OCI-LY1 (cell line): ENCODE measurements around the gene SYT14.
"Not testable (repeated sequence)": the region's sequence is repeated elsewhere in the genome, so short reads cannot be mapped to it uniquely, and the experiment has no call there.

Experiments used
- H2AFZ ChIP-seq: fragments of 200-600 bp; sonication (generic), shearing (Covaris generic); 2 replicates; pipeline ENCODE4 v1.6.0; 2014; ENCODE audit warnings: antibody characterized with exemption, mild to moderate bottlenecking, low read length
- H3F3A ChIP-seq: fragments of 200-600 bp; sonication (generic), shearing (Covaris generic); 2 replicates; pipeline ENCODE4 v1.6.0; 2014; ENCODE audit warnings: mild to moderate bottlenecking, antibody characterized with exemption, low read length, moderate library complexity; ENCODE audit not compliant: insufficient read depth
- H3K27ac ChIP-seq: fragments of 200-600 bp; sonication (generic); 2 replicates; pipeline ENCODE4 v1.5.1; 2014; ENCODE audit warnings: low read length, mixed run types, mild to moderate bottlenecking, low read depth; ENCODE audit not compliant: poor library complexity, severe bottlenecking
- H3K27me3 ChIP-seq: fragments of 200-600 bp; sonication (generic); 2 replicates; pipeline ENCODE4 v1.6.0; 2014; ENCODE audit warnings: antibody characterized with exemption, mild to moderate bottlenecking, low read length, moderate library complexity; ENCODE audit not compliant: insufficient read depth
- H3K36me3 ChIP-seq: fragments of 200-600 bp; sonication (generic); 2 replicates; pipeline ENCODE4 v1.6.1; 2014; ENCODE audit warnings: mild to moderate bottlenecking, antibody characterized with exemption, low read length, moderate library complexity, mixed read lengths; ENCODE audit not compliant: insufficient read depth
- H3K4me1 ChIP-seq: fragments of 200-600 bp; sonication (generic); 2 replicates; pipeline ENCODE4 v1.5.1; 2014; ENCODE audit warnings: mild to moderate bottlenecking, low read length, moderate library complexity; ENCODE audit not compliant: insufficient read depth, severe bottlenecking
- H3K4me2 ChIP-seq: fragments of 200-600 bp; sonication (generic), shearing (Covaris generic); 2 replicates; pipeline ENCODE4 v1.6.1; 2014; ENCODE audit warnings: low read length
- H3K4me3 ChIP-seq: fragments of 200-600 bp; sonication (generic); 2 replicates; pipeline ENCODE4 v1.5.1; 2014; ENCODE audit warnings: low read length, low read depth, mild to moderate bottlenecking, mixed read lengths; ENCODE audit not compliant: poor library complexity, severe bottlenecking
- H3K79me2 ChIP-seq: fragments of 200-600 bp; shearing (Covaris generic); 2 replicates; pipeline ENCODE4 v1.6.1; 2016; ENCODE audit warnings: mixed run types, low read length, mixed read lengths; ENCODE audit not compliant: insufficient read depth
- H3K9ac ChIP-seq: fragments of 200-600 bp; sonication (generic), shearing (Covaris generic); 2 replicates; pipeline ENCODE4 v1.6.1; 2014; ENCODE audit warnings: mild to moderate bottlenecking, low read length, mixed read lengths
- H3K9me2 ChIP-seq: fragments of 200-600 bp; sonication (generic), shearing (Covaris generic); 2 replicates; pipeline ENCODE4 v1.6.1; 2014; ENCODE audit warnings: low read depth, mild to moderate bottlenecking, low read length, mixed read lengths
- H3K9me3 ChIP-seq: fragments of 200-600 bp; shearing (Covaris generic); 2 replicates; pipeline ENCODE4 v1.6.1; 2014; ENCODE audit warnings: low read length, mixed read lengths
- H4K20me1 ChIP-seq: fragments of 200-600 bp; sonication (generic), shearing (Covaris generic); 2 replicates; pipeline ENCODE4 v1.6.0; 2016; ENCODE audit warnings: mild to moderate bottlenecking, low read length; ENCODE audit not compliant: insufficient read depth
- CTCF ChIP-seq: fragments of 200-600 bp; sonication (generic), shearing (Covaris generic); IDR thresholded peaks from 2 replicates; pipeline ENCODE4 v1.5.1; 2017; ENCODE audit warnings: mild to moderate bottlenecking, antibody characterized with exemption, low read length, moderate library complexity, mixed read lengths
- EZH2 ChIP-seq: fragments of 200-600 bp; sonication (generic), shearing (Covaris generic); IDR thresholded peaks from 2 replicates; pipeline ENCODE4 v1.8.0; 2017; ENCODE audit warnings: borderline replicate concordance, mixed run types, mild to moderate bottlenecking, antibody characterized with exemption, low read length, moderate library complexity, mixed read lengths

The SYT14 gene

GRCh38 chr1:210174133-210174532, 236.1 kb downstream of the SYT14 start:
- Histone ChIP-seq H3K27me3 (no peaks in the 10 kb centered on the region), H2AFZ (no peak overlapping the region), H3K9me2 (no peaks in the 10 kb centered on the region)

GRCh38 chr1:210185063-210185462, 247.0 kb downstream of the SYT14 start:
- Histone ChIP-seq H3K27ac (no peak overlapping the region), H3K4me3 (no peak overlapping the region), H3K9me2 (no peaks in the 10 kb centered on the region), H3K27me3 (no peaks in the 10 kb centered on the region), H4K20me1 (no peaks in the 10 kb centered on the region), H3K4me2 (no peak overlapping the region), H3K36me3 (no peaks in the 10 kb centered on the region), H3K9me3 (no peaks in the 10 kb centered on the region), H3K4me1 (no peaks in the 10 kb centered on the region), H3K9ac (no peak overlapping the region), H2AFZ (no peak overlapping the region), H3K79me2 (no peaks in the 10 kb centered on the region), H3F3A (no peaks in the 10 kb centered on the region)
- no peak for TF ChIP-seq CTCF
- no peak for TF ChIP-seq EZH2

More at GRCh38 chr1:210174133-210174532, 236.1 kb downstream of the SYT14 start:
- Histone ChIP-seq H3K4me2 (no peak overlapping the region), H3K79me2 (no peaks in the 10 kb centered on the region), H3K4me1 (no peaks in the 10 kb centered on the region), H3K36me3 (no peaks in the 10 kb centered on the region), H3K27ac (no peak overlapping the region), H3K9ac (no peak overlapping the region), H3K4me3 (no peak overlapping the region), H3K9me3 (no peaks in the 10 kb centered on the region), H3F3A (no peaks in the 10 kb centered on the region), H4K20me1 (no peaks in the 10 kb centered on the region)
- no peak for TF ChIP-seq EZH2
- no peak for TF ChIP-seq CTCF

DNA sequence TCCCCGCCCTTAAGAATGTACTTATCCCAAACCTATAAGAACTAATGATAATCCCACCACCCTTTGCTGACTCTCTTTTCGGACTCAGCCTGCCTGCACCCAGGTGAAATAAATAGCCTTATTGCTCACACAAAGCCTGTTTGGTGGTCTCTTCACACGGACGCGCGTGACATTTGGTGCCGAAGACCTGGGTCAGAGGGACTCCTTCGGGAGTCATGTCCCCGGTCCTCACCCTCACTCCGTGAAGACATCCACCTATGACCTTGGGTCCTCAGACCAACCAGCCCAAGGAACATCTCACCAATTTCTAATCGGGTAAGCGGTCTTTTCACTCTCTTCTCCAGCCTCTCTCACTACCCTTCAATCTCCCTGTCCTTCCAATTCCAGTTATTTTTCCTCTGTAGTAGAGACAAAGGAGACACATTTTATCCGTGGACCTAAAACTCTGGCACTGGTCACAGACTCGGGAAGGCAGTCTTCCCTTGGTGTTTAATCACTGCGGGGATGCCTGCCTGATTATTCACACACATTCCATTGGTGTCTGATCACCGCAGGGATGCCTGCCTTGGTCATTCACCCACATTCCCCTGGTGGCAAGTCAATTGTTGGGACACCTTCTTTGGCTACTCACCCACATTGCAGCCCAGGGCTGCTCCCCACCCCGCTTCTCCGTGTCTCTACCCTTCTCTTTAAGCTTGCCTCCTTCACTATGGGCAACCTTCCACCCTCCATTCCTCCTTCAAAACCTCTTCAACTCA, 250.0 kb downstream of the SYT14 start:
- not testable (repeated sequence) for H3K79me2 ChIP-seq, H3F3A ChIP-seq, H3K4me1 ChIP-seq, H3K9me2 ChIP-seq, H3K36me3 ChIP-seq, H3K4me2 ChIP-seq, H3K4me3 ChIP-seq, H2AFZ ChIP-seq, H3K27me3 ChIP-seq, H4K20me1 ChIP-seq, H3K9ac ChIP-seq, H3K9me3 ChIP-seq, H3K27ac ChIP-seq

DNA sequence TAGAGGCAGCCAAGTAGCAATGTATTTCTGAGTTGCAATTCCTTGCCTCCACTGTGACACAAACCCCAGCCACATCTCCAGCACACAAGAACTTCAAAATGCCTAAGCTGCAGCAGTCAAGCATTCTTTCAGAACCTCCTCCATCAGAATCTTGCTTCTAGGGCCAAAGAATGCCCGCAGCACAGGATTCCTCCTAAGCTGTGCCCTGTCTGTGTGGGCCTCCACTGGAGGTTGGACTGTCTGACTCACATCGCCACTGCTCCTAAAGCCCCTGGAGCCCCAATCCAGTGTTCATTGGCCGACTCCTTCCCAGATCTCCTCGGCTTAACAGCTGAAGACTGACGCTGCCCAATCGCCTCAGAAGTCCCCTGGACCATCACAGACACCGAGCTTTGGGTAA, 251.4 kb downstream of the SYT14 start:
- H3K4me1 ChIP-seq, result no peaks in the 10 kb centered on the region
- no peak overlapping the region for H3K4me2 ChIP-seq
- H3K79me2 ChIP-seq, result no peaks in the 10 kb centered on the region
- H3K27ac ChIP-seq, result no peak overlapping the region
- H4K20me1 ChIP-seq, result no peaks in the 10 kb centered on the region
- H3K9ac ChIP-seq, result no peak overlapping the region
- H3K9me2 ChIP-seq, result no peaks in the 10 kb centered on the region
- H3K9me3 ChIP-seq, result no peaks in the 10 kb centered on the region
- H3K27me3 ChIP-seq, result no peaks in the 10 kb centered on the region
- no peak overlapping the region for H3K4me3 ChIP-seq
- H3K36me3 ChIP-seq, result no peaks in the 10 kb centered on the region
- TF ChIP-seq CTCF (no peak), EZH2 (no peak)
- H2AFZ ChIP-seq, result no peak overlapping the region
- no peaks in the 10 kb centered on the region for H3F3A ChIP-seq
